Right lobe of liver (tissue), 6 donors: Measurements from ENCODE around the gene CCDC148. TPM values are rescaled to one million over a fixed set of nuclear protein-coding genes. Genes with fewer than 3 reads are reported as not detected.

Experiments used
- ATAC-seq, 4 donors: fragments of 200-7000 bp; cut with Tn5 transposase; one replicate each; pipeline ENCODE4 v1.9.1; 2020; ENCODE audit warnings: mild to moderate bottlenecking in 4 of 4, moderate library complexity in 4 of 4
- DNase-seq, 3 donors: peaks; one replicate each; pipeline ENCODE4 v3.0.0-alpha.2; 2020
- H3K27ac ChIP-seq, 3 donors: fragments of 200-600 bp; one replicate each; pipeline ENCODE4 v1.8.0; 2022
- H3K27me3 ChIP-seq, 2 donors: fragments of 200-600 bp; one replicate each; pipeline ENCODE4 v1.8.0; 2022
- H3K36me3 ChIP-seq, 4 donors: fragments of 200-600 bp; sonication (generic) in 1 of 4; one replicate each; pipeline versions ENCODE4 v1.5.1 to v1.8.0; 2017 to 2022; ENCODE audit warnings: control low read depth in 1 of 4
- H3K4me1 ChIP-seq, 4 donors: fragments of 200-600 bp; sonication (generic) in 1 of 4; one replicate each; pipeline versions ENCODE4 v1.5.1 to v1.8.0; 2017 to 2022; ENCODE audit warnings: control low read depth in 1 of 4
- H3K4me3 ChIP-seq, 3 donors: fragments of 200-600 bp; one replicate each; pipeline ENCODE4 v1.8.0; 2022
- H3K9me3 ChIP-seq, 4 donors: fragments of 200-600 bp; sonication (generic) in 1 of 4; one replicate each; pipeline versions ENCODE4 v1.5.1 to v1.8.0; 2017 to 2022; ENCODE audit warnings: control low read depth in 1 of 4
- CTCF ChIP-seq, 4 donors: fragments of 200-600 bp in 3 of 4; fragments of 450-650 bp in 1 of 4; IDR thresholded peaks; one replicate each; pipeline versions ENCODE4 v1.5.1 to v1.8.0; 2016 to 2022; ENCODE audit warnings: antibody characterized with exemption in 4 of 4, mild to moderate bottlenecking in 2 of 4
- POLR2A ChIP-seq: fragments of 450-650 bp; IDR thresholded peaks from one replicate; pipeline ENCODE4 v1.6.1; 2017; ENCODE audit warnings: antibody characterized with exemption, mild to moderate bottlenecking
- whole genome bisulfite sequencing: methylation state at CpG from one replicate; pipeline ENCODE4 v1.1.6; 2018; ENCODE audit warnings: low coverage, low lambda C conversion rate; ENCODE audit not compliant: insufficient coverage; ENCODE audit errors: missing lambda C conversion rate; 5-methylcytosine and 5-hydroxymethylcytosine counted together
- intact Hi-C, 2 donors: fragments of 100-400 bp; cut with DNase I; formaldehyde crosslinking; loops; one replicate each; pipeline versions ENCODE4 v1.11.2 to v1.14.1; 2022
- total RNA-seq, 6 experiments: library from RNA; depleted of rRNA in 2 of 6; stranded (reverse); fragments of >200 nt in 2 of 6; fragmentation: NEBNext Ultra II Directional in 3 of 6; extraction: Animal tissue kit (Norgen Biotek cat#: 25700) in 3 of 6; gene quantifications; one replicate each; pipeline versions ENCODE4 v1.1.0 to v1.2.4, GENCODE V29; 2016 to 2023
- donor health status: DM: no; HTN: yes; CAD: no.
- donor health status: DM: no; HTN: no; CAD: no.
- donor health status: DM: no; HTN: no; CAD: no.
- donor health status: DM: no; HTN: yes; CAD: no.
- donor health status: DM: no; HTN: yes; CAD: no.

Gene CCDC148
- total RNA-seq, 6 experiments from 2014 or later, result 0.12 to 0.53 (median 0.20) TPM; not detected in 1

GRCh38 chr2:158199928-158200650 lies 256.5 kb downstream of the CCDC148 start:
- Histone ChIP-seq H3K27ac (no peak overlapping the region), H3K4me3 (no peak overlapping the region), H3K27me3 (no peaks in the 10 kb centered on the region), H3K4me1 (peaks cover 0 to 12% (median 2%) of the 10 kb centered on the region in 4 donors), H3K36me3 (no peaks in the 10 kb centered on the region), H3K9me3 (no peaks in the 10 kb centered on the region)
- ATAC-seq (peak; percentile 46 to 74 (median 59)), DNase-seq (no peak)
- WGBS, result 48% methylated on average over 2 of the region's 2 CpGs
- intact Hi-C loops, result no loop called here
- TF ChIP-seq CTCF (IDR thresholded peaks at IDR 0.05), result no peak
- TF ChIP-seq POLR2A, result no peak

- no peak for TF ChIP-seq POLR2A
- no peak for TF ChIP-seq CTCF (IDR thresholded peaks at IDR 0.05)
- Histone ChIP-seq H3K9me3 (no peaks in the 10 kb centered on the region), H3K27ac (peak overlapping the region in 1 of 3 donors; percentile 4), H3K36me3 (no peaks in the 10 kb centered on the region), H3K4me3 (no peak overlapping the region), H3K27me3 (no peaks in the 10 kb centered on the region), H3K4me1 (peaks cover 0 to 12% (median 2%) of the 10 kb centered on the region in 4 donors)
- intact Hi-C loops, result no loop called here
- DNase-seq (peak in 1 of 3 donors; percentile 46), ATAC-seq (peak; percentile 45 to 83 (median 72))
- WGBS, result 27% methylated on average over 1 of the region's 1 CpG
Observed at GRCh38 chr2:158197940-158198339, 258.6 kb downstream of the CCDC148 start.

- DNase-seq, result no peak
- TF ChIP-seq POLR2A (no peak), CTCF (IDR thresholded peaks at IDR 0.05) (no peak)
- no CpG with 5 or more reads among the region's 2 CpGs for WGBS
- Histone ChIP-seq H3K4me1 (peaks cover 0 to 24% (median 3%) of the 10 kb centered on the region in 4 donors), H3K9me3 (no peaks in the 10 kb centered on the region), H3K4me3 (no peak overlapping the region), H3K27ac (no peak overlapping the region), H3K27me3 (no peaks in the 10 kb centered on the region), H3K36me3 (no peaks in the 10 kb centered on the region)
- intact Hi-C loops, result no loop called here
- ATAC-seq, result no peak
Observed at GRCh38 chr2:158194229-158194628, 262.3 kb downstream of the CCDC148 start.

- intact Hi-C loops, result no loop called here
- Histone ChIP-seq H3K4me1 (peaks cover 0 to 27% (median 4%) of the 10 kb centered on the region in 4 donors), H3K9me3 (no peaks in the 10 kb centered on the region), H3K36me3 (no peaks in the 10 kb centered on the region), H3K27ac (peak overlapping the region in 1 of 3 donors; percentile 22), H3K27me3 (no peaks in the 10 kb centered on the region), H3K4me3 (no peak overlapping the region)
- DNase-seq (no peak), ATAC-seq (no peak)
- WGBS, result 90% methylated on average over 2 of the region's 2 CpGs
- TF ChIP-seq POLR2A (no peak), CTCF (IDR thresholded peaks at IDR 0.05) (no peak)
Observed at GRCh38 chr2:158192515-158193443, 263.8 kb downstream of the CCDC148 start.
